ENCODE results near the gene PNLIPRP1. TPM values are rescaled to one million over a fixed set of nuclear protein-coding genes. Genes with fewer than 3 reads are reported as not detected.

Gene PNLIPRP1
- total RNA-seq, 1 experiment from 2014 or later, result not detected

DNA sequence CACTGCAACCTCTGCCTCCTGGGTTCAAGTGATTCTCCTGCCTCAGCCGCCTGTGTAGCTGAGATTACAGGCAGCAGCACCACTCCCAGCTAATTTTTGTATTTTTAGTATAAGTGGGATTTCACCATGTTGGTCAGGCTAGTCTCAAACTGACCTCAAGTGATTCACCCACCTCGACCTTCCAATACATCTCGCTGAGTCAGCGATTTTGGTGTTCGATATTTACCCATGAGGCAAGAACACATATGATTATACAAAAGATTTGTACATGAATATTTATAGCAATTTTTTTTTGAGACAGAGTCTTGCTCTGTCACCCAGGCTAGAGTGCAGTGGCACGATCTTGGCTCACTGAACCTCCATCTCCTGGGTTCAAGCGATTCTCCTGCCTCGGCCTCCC, 25.2 kb upstream of the PNLIPRP1 start:
- Mint-ChIP-seq H3K27me3 (ENCODE audit: low read depth) (0 out of 2 replicates have a peak, but pooled peaks cover 1% of the 10 kb centered on the region), H3K36me3 (ENCODE audit: insufficient read depth in 1 of 3, low read depth in 3 of 3) (no peaks in the 10 kb centered on the region), H3K4me3 (no peak overlapping the region), H3K9me3 (no peaks in the 10 kb centered on the region), H3K4me1 (no peaks in the 10 kb centered on the region; a peak in 1 of 4 replicates), H3K27ac (no peak overlapping the region)
- no peak overlapping the region for H3K56ac ChIP-seq (ENCODE audit: insufficient read length, low read depth, low read length)
- WGBS (ENCODE audit: extremely low coverage, insufficient read length, low lambda C conversion rate), result no CpG with 5 or more reads among the region's 8 CpGs
- no peak overlapping the region for H3K14ac ChIP-seq (ENCODE audit: insufficient read depth, low read length)
- H3K79me1 ChIP-seq (ENCODE audit: insufficient read depth, low read depth, low read length, poor library complexity, severe bottlenecking), result no peaks in the 10 kb centered on the region
- no peak overlapping the region for H3K4me2 ChIP-seq (ENCODE audit: insufficient read depth, insufficient read length, low read length)
- H3T11ph ChIP-seq (ENCODE audit: low read length), result no peak overlapping the region
- no peaks in the 10 kb centered on the region for H4K20me1 ChIP-seq (ENCODE audit: control insufficient read depth, insufficient read depth, insufficient read length)
- H2BK20ac ChIP-seq (ENCODE audit: low read depth, low read length, poor library complexity, severe bottlenecking), result no peak overlapping the region
- H2BK5ac ChIP-seq (ENCODE audit: insufficient read length, low read length), result no peak overlapping the region
- H2BK15ac ChIP-seq (ENCODE audit: low read depth, low read length), result no peak overlapping the region
- no peaks in the 10 kb centered on the region for H3K9me3 ChIP-seq (ENCODE audit: control insufficient read depth, low read depth, low read length)
- no peak overlapping the region for H3K23ac ChIP-seq (ENCODE audit: insufficient read length, low read depth, low read length)
- no peak overlapping the region for H2AFZ ChIP-seq (ENCODE audit: low read length)
- no peaks in the 10 kb centered on the region for H3K4me1 ChIP-seq (ENCODE audit: insufficient read depth, low read length)
- H2AK5ac ChIP-seq (ENCODE audit: insufficient read length, low read length), result no peak overlapping the region
- TF ChIP-seq, protein P1, sequence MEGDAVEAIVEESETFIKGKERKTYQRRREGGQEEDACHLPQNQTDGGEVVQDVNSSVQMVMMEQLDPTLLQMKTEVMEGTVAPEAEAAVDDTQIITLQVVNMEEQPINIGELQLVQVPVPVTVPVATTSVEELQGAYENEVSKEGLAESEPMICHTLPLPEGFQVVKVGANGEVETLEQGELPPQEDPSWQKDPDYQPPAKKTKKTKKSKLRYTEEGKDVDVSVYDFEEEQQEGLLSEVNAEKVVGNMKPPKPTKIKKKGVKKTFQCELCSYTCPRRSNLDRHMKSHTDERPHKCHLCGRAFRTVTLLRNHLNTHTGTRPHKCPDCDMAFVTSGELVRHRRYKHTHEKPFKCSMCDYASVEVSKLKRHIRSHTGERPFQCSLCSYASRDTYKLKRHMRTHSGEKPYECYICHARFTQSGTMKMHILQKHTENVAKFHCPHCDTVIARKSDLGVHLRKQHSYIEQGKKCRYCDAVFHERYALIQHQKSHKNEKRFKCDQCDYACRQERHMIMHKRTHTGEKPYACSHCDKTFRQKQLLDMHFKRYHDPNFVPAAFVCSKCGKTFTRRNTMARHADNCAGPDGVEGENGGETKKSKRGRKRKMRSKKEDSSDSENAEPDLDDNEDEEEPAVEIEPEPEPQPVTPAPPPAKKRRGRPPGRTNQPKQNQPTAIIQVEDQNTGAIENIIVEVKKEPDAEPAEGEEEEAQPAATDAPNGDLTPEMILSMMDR (conservative IDR thresholded peaks at IDR 0.05), result no peak
- H3K9ac ChIP-seq (ENCODE audit: extremely low read depth, insufficient read length, low read length), result no peak overlapping the region
- H3K27ac ChIP-seq (ENCODE audit: insufficient read length, low read depth, low read length), result no peak overlapping the region
- H3K4ac ChIP-seq (ENCODE audit: low read depth, low read length), result no peak overlapping the region
- H2BK12ac ChIP-seq (ENCODE audit: insufficient read length, low read depth, low read length), result no peak overlapping the region
- no peak for DNase-seq
- no peaks in the 10 kb centered on the region for H3K79me2 ChIP-seq (ENCODE audit: insufficient read depth, low read length)
- no peaks in the 10 kb centered on the region for H3K27me3 ChIP-seq (ENCODE audit: insufficient read depth, low read length)
- no peak overlapping the region for H4K8ac ChIP-seq (replicated peaks; ENCODE audit: insufficient read length, low read depth, low read length)
- H3K18ac ChIP-seq (ENCODE audit: insufficient read length, low read depth, low read length), result no peak overlapping the region
- no peak overlapping the region for H2BK120ac ChIP-seq (ENCODE audit: low read depth, low read length, poor library complexity, severe bottlenecking)
- no peak overlapping the region for H4K91ac ChIP-seq (ENCODE audit: insufficient read length, low read depth, low read length)
- H3K23me2 ChIP-seq (ENCODE audit: insufficient read length, low read depth, low read length, poor library complexity, severe bottlenecking), result no peaks in the 10 kb centered on the region
- no peak overlapping the region for H4K5ac ChIP-seq (ENCODE audit: insufficient read length, low read depth, low read length)

Measured in H9 (cell line).